NK-92 treated with Interleukin-12 subunit alpha and Interleukin-12 subunit beta, amount 100 ng/mL, for 24 hours (cell line): ENCODE data around the gene CPLX3.
"Not testable (repeated sequence)": the region's sequence is repeated elsewhere in the genome, so short reads cannot be mapped to it uniquely, and the experiment has no call there.

Experiments used
- DNase-seq: peaks from one replicate; lab custom pipeline; 2025; lab: John Stamatoyannopoulos, UW

Gene CPLX3, protein sequence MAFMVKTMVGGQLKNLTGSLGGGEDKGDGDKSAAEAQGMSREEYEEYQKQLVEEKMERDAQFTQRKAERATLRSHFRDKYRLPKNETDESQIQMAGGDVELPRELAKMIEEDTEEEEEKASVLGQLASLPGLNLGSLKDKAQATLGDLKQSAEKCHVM

GRCh38 chr15:74826364-74826819, at the start of gene CPLX3:
Gene CPLX3, plus strand, starts transcription at chr15:74826627. Its CDS starts 77 bp downstream, at chr15:74826704.
- no peak for DNase-seq

DNA sequence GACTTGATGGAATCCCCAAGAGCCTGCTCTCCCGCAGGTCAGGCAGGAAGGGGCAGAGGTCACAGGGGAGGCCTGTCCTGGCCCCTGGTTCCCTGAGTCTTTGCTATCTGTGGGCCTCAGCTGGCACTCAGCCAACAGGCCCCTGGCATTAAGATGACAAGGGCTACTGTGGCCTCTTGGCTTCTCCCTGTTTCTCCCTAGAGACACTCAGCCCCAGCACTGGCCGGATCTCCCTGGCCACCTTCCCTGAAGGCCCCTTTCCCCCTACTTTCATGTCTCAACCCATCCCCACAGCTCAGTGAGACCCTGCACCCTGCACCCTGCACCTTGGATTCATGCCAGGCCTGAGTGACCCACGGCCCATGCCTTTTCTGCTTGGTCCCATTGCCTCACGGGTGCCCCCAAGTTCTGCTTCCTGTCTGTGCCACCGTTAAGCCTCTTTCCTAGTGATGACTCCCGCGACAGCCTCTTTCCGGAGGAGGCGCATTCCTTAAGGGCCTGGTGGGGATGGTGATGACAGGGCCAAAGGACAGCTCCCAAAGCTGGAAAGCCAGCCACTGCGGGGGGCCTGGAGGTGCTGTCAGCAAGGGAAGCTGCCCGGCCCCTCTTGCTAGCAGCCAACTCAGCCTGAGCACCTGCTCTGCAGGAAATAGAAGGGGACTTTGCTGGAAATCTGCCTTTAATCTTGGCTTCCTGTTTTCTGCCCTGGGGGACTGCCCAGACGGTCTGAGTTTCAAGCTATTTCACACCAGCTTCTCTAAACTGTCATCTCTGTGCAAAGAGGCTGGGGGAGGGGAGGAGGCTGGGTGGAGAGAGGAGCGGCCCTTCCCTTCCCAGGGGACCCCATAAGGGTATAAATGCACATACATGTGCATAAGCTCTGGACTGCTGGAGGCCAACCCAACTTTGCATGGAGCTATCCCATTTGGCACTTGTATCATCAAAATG, 49.3 kb upstream of the CPLX3 start:
- DNase-seq = peak; percentile 56

GRCh38 chr15:74777769-74778598, 48.4 kb upstream of the CPLX3 start:
- no peak for DNase-seq

- DNase-seq = no peak
These were observed 47.8 kb upstream of the CPLX3 start for GRCh38 chr15:74778599-74778970.

- no peak for DNase-seq
These were observed 47.2 kb upstream of the CPLX3 start for GRCh38 chr15:74779162-74779648.

GRCh38 chr15:74780523-74781430, 45.6 kb upstream of the CPLX3 start:
- DNase-seq = peak; percentile 50

DNA sequence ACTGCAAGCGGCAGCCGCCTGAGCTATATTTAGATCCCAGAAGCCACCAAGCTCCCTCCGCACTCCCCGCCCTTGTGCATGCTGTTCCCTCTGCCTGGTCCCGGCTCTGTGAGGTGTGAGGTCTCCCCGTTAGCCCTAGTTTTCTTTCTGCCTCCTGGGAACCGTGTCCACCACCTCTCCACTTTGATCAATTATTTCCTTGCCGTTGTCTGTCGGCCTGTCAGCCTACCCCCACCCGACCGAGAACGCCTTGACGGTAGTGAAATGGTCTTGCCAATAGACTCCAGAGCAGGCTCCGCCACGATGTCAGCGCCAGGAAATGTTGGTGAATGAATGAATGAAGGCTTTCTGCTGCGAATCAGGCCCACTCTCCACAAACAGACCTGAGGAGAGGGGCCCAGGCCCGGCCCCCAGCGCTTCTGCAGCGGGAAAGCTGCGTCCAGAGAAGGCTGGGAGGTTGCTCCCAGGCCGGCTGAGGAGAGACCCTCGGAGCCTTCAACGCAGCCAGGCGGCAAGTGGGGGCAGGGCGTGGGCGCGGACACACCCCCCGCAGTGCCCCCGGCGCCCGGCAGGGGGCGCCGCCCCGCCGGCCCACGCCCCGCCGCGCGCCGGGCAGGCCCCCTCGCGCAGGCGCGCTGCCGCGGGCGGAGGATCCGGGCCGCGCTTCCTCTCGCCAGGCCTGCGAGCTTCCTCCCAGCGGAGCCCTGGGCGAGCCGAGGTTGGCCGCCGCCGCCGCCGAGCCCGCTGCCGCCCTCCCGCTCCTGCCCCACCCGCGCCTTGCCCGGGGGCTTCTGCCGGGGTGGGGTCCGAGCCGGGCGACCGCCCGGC, 44.8 kb upstream of the CPLX3 start, which contains the start of gene CSK:
TSS of gene CSK (plus strand) at position 650 of the 828 bp plus-strand sequence. CDS start 16,218 bp downstream, outside the sequence.
- peak; percentile 81 for DNase-seq

GRCh38 chr15:74782259-74783071, 44.0 kb upstream of the CPLX3 start:
- peak; percentile 62 for DNase-seq

- DNase-seq = peak; percentile 69
These were observed 43.2 kb upstream of the CPLX3 start for GRCh38 chr15:74783072-74783807.

DNA sequence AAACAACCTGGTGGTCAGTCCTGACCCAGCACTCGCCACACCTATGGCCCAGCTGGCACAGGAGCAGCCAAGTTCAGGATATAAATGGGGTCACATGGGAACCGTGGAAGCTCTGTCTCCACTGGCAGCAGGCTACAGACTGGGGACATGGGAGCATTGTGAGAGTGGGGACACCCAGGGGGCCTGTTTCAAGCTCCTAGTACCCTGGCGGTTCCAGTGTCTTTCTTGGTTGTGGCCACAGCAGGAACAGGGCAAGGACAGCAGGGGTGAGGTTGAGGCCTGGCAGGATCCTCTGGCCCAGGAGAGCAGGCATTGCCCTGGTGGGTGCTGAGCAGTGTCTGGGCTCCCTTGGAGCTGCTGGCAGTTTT, 42.6 kb upstream of the CPLX3 start:
- DNase-seq = no peak

- DNase-seq = peak; percentile 38
These were observed 41.8 kb upstream of the CPLX3 start for GRCh38 chr15:74784426-74785193.

DNA sequence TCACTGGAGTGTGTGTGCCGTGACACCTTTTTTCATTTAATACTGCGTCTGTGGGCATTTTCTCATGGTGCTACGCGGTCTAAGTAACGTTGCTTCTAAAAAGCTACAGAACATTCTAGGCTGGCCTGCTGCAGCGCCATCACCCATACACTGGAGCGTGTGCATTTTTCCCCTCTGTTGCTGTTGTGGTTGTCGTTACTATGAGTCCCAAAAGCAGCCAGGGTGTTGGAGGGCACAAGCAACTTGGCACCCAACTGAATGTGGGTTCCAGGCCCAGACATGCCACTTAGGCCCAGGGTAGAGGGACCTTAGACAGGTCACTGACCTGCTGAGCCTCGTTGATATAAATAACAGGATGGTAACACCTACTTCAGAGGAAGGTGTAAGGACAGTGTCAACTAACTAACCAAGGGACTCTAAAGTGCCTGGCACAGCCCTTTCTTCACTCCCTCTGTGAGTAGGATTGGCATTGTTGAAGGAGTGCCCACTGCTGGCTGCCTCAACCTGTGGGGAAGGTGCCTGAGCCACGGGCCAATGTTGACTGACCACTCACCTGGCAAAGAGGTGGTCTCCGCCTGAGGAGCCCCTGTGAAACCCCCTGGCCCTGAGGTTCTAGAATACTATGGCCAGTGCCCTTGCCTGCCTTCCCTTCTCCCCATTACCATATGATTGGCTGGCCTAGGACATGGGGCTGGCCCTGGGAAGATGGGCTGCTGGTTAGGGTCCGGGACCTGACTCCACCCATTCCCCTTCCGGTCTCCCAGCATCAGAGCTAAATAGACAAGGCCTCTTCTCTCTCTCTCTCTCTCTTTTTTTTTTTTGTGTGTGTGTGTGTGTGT, 41.0 kb upstream of the CPLX3 start:
- peak; percentile 37 for DNase-seq

DNA sequence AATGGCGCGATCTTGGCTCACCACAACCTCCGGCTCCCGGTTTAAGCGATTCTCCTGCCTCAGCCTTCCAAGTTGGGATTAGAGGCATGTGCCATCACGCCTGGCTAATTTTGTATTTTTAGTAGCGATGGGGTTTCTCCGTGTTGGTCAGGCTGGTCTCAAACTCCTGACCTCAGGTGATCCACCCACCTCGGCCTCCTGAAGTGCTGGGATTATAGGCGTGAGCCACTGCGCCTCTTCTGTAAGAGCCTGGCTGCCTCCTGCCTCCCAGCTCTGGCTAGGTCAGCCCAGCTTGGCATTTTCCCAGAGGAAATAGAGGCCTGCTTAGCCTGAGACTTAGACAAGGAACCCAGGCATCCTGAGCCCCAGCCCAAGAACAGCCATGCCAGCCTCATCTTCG, 40.3 kb upstream of the CPLX3 start:
- not testable (repeated sequence) for DNase-seq

GRCh38 chr15:74786551-74787165, 39.8 kb upstream of the CPLX3 start:
- peak; percentile 52 for DNase-seq

GRCh38 chr15:74787251-74788041, 39.0 kb upstream of the CPLX3 start:
- peak; percentile 97 for DNase-seq
